Measurements from ENCODE around the gene REL.

DNA sequence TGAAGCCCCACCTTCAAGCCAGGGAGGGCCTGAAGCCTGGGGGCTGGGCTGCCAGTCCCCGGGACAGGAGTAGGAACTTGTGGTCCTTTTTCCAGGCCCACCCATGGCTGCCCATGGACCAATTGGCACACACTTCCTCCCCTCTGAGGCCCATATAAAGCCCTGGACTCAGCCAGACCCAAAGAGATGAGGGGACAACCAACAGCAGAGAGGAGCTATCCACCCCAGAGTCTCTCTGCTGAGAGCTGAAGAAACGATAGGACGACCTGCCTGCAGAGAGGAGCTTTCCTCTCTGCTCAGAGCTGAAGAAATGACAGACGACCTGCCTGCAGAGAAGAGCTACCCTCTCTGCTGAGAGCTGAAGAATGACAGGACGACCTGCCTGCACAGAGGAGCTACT lies 92.3 kb downstream of the REL start:
- TF ChIP-seq CTCF (conservative IDR thresholded peaks at IDR 0.05; ENCODE audit: low read length) (no peak), EZH2phosphoT487 (IDR thresholded peaks at IDR 0.05; ENCODE audit: borderline replicate concordance, low read depth, low read length) (no peak)

Data from OCI-LY7 (cell line).